Activated T-helper 1 cell treated with Interleukin-2 at 50 U/mL for 16 hours (primary cell): ENCODE results near the gene MZT1.

Experiments
- DNase-seq: peaks from one replicate; pipeline ENCODE4 v3.0.0-alpha.2; 2020; ENCODE audit warnings: low read depth

Gene MZT1

GRCh38 chr13:72680353-72680752 is 47.1 kb downstream of the MZT1 start:
- DNase-seq, result no peak

- DNase-seq, result no peak
Observed at GRCh38 chr13:72678312-72678711, 49.1 kb downstream of the MZT1 start.

- DNase-seq, result no peak
Observed at GRCh38 chr13:72677431-72677830, 50.0 kb downstream of the MZT1 start.

- DNase-seq, result no peak
Observed at GRCh38 chr13:72666391-72666790, 61.0 kb downstream of the MZT1 start.

GRCh38 chr13:72662548-72662947 is 64.9 kb downstream of the MZT1 start:
- no peak for DNase-seq
